Fibroblast of lung (primary cell): ENCODE results near the gene PWWP2B. TPM values are rescaled to one million over a fixed set of nuclear protein-coding genes. Genes with fewer than 3 reads are reported as not detected.

Experiments used
- DNase-seq, 2 donors: peaks; one replicate each; pipeline versions ENCODE4 v3.0.0 to v3.0.0-alpha.2; 2010; ENCODE audit warnings: low read depth in 2 of 2
- H2AFZ ChIP-seq: 2 replicates; pipeline ENCODE4 v1.5.1; 2012; ENCODE audit warnings: low read length, control low read depth, inconsistent platforms
- H3K27ac ChIP-seq: 2 replicates; pipeline ENCODE4 v1.5.1; 2011; ENCODE audit warnings: low read length, control low read depth; ENCODE audit not compliant: insufficient read depth
- H3K27me3 ChIP-seq: 2 replicates; pipeline ENCODE4 v1.5.1; 2011; ENCODE audit warnings: mild to moderate bottlenecking, low read length; ENCODE audit not compliant: control insufficient read depth, insufficient read depth
- H3K36me3 ChIP-seq: 2 replicates; pipeline ENCODE4 v1.5.1; 2011; ENCODE audit warnings: low read length; ENCODE audit not compliant: control insufficient read depth, insufficient read depth
- H3K4me1 ChIP-seq: 2 replicates; pipeline ENCODE4 v1.5.1; 2011; ENCODE audit warnings: low read length; ENCODE audit not compliant: control insufficient read depth, insufficient read depth; ENCODE audit errors: extremely low read depth
- H3K4me2 ChIP-seq: 2 replicates; pipeline ENCODE4 v1.5.1; 2011; ENCODE audit warnings: low read length, control low read depth; ENCODE audit not compliant: insufficient read depth; ENCODE audit errors: extremely low read depth
- H3K4me3 ChIP-seq, 4 experiments: fragments of 200-600 bp in 1 of 4; sonication (generic) in 1 of 4; replicated peaks in 1 of 4; 2 replicates each; pipeline ENCODE4 v1.5.1; 2011 to 2016; ENCODE audit warnings: low read length in 4 of 4, low read depth in 3 of 4, mild to moderate bottlenecking in 3 of 4, control low read depth in 2 of 4, inconsistent platforms in 1 of 4, mixed read lengths in 1 of 4; ENCODE audit not compliant: insufficient read depth in 1 of 4; ENCODE audit errors: control extremely low read depth in 1 of 4
- H3K79me2 ChIP-seq: 2 replicates; pipeline ENCODE4 v1.5.1; 2012; ENCODE audit warnings: mild to moderate bottlenecking, low read length, inconsistent platforms; ENCODE audit not compliant: control insufficient read depth, insufficient read depth
- H3K9ac ChIP-seq: 2 replicates; pipeline ENCODE4 v1.5.1; 2011; ENCODE audit warnings: mild to moderate bottlenecking, low read length, control low read depth; ENCODE audit not compliant: insufficient read depth
- H3K9me3 ChIP-seq: 2 replicates; pipeline ENCODE4 v1.5.1; 2012; ENCODE audit warnings: low read depth, low read length; ENCODE audit not compliant: control insufficient read depth, insufficient read depth
- H4K20me1 ChIP-seq: 2 replicates; pipeline ENCODE4 v1.5.1; 2011; ENCODE audit warnings: low read length; ENCODE audit not compliant: control insufficient read depth, insufficient read depth; ENCODE audit errors: extremely low read depth
- EZH2 ChIP-seq: IDR thresholded peaks from 2 replicates; pipeline ENCODE4 v1.5.1; 2012; ENCODE audit warnings: low read length, control low read depth, mild to moderate bottlenecking; ENCODE audit errors: missing control alignments
- polyA plus RNA-seq, 2 donors: library from polyadenylated mRNA; depleted of rRNA in 1 of 2; stranded (reverse) in 1 of 2; unstranded in 1 of 2; fragments of >200 nt; gene quantifications; 2 replicates each; pipeline ENCODE4 v1.2.1, GENCODE V29; 2011 to 2012; ENCODE audit warnings: missing spikeins in 1 of 2
- total RNA-seq: library from RNA; depleted of rRNA; stranded (reverse); fragments of >200 nt; gene quantifications from 2 replicates; pipeline ENCODE4 v1.2.1, GENCODE V29; 2014
- TF ChIP-seq, protein P1 (sequence below), 2 donors: IDR thresholded peaks in 1 of 2; conservative IDR thresholded peaks in 1 of 2; 1 replicate in 1 of 2; 2 replicates in 1 of 2; pipeline ENCODE4 v1.5.1; 2011 to 2012; ENCODE audit warnings: low read length in 2 of 2, control low read depth in 1 of 2, inconsistent platforms in 1 of 2, low read depth in 1 of 2, mild to moderate bottlenecking in 1 of 2

The PWWP2B gene
- total and polyA plus RNA-seq, 2 donors (not counting 1 experiment from before 2014, with no cell fraction given) = 1.5 to 15.9 TPM

DNA sequence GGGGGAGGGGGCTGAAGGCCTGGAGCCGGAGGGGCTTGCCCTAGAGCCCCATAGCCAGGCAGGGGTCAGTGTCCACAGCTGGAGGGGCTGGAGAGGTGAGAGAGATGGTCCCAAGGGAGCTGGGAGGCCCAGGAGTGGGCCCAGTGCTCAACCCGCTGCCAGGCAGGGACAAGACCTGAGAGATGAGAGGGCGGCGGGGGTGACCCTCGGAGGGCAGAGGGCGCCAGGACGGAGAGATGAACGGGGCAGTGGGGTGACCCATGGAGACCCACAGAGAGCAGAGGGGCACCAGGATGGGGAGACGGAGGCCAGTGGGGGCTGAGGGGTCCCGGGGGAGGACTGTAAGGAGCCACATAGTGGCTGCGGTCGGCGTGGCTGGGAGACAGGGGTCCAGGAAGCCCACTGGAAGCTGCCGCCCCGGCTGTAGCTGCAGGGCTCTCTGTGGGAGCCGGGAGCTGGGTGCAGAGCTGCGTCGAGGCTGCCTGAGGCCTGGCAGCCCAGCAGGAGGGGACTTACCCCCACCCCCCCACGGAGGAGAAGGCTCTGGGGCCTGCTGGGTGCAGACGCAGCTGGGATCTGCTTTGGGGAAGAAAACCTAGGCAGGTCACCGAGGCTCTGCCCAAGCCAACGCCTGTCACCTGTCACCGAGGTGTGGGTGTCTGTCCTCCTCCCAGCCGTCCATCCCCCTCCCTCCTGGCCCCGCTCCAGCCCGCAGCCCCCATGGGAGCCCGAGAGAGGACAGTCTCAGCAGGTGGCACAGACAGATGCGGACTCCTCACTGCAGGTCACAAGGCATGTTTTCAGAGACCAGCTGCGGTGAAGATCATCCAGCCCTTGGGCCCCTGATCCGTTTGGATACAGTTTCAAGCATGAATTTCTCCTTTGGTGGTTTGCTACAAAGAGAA lies 25.1 kb downstream of the PWWP2B start:
- no peaks in the 10 kb centered on the region for H4K20me1 ChIP-seq
- H3K4me1 ChIP-seq = peaks cover 12% of the 10 kb centered on the region
- DNase-seq = no peak
- no peaks in the 10 kb centered on the region for H3K79me2 ChIP-seq
- H3K9ac ChIP-seq = peak overlapping the region; percentile 53
- H3K27me3 ChIP-seq = no peaks in the 10 kb centered on the region
- H2AFZ ChIP-seq = peak overlapping the region; percentile 13
- TF ChIP-seq, protein P1, sequence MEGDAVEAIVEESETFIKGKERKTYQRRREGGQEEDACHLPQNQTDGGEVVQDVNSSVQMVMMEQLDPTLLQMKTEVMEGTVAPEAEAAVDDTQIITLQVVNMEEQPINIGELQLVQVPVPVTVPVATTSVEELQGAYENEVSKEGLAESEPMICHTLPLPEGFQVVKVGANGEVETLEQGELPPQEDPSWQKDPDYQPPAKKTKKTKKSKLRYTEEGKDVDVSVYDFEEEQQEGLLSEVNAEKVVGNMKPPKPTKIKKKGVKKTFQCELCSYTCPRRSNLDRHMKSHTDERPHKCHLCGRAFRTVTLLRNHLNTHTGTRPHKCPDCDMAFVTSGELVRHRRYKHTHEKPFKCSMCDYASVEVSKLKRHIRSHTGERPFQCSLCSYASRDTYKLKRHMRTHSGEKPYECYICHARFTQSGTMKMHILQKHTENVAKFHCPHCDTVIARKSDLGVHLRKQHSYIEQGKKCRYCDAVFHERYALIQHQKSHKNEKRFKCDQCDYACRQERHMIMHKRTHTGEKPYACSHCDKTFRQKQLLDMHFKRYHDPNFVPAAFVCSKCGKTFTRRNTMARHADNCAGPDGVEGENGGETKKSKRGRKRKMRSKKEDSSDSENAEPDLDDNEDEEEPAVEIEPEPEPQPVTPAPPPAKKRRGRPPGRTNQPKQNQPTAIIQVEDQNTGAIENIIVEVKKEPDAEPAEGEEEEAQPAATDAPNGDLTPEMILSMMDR (conservative IDR thresholded peaks at IDR 0.05 in 1 of 2, IDR thresholded peaks at IDR 0.05 in 1 of 2; ENCODE audit: low read depth in 1 of 2, low read length in 2 of 2) = no peak
- no peak for TF ChIP-seq EZH2
- no peaks in the 10 kb centered on the region for H3K36me3 ChIP-seq
- H3K4me2 ChIP-seq = peak overlapping the region; percentile 59
- H3K4me3 ChIP-seq = no peak overlapping the region
- H3K27ac ChIP-seq = peak overlapping the region; percentile 38
- no peaks in the 10 kb centered on the region for H3K9me3 ChIP-seq

DNA sequence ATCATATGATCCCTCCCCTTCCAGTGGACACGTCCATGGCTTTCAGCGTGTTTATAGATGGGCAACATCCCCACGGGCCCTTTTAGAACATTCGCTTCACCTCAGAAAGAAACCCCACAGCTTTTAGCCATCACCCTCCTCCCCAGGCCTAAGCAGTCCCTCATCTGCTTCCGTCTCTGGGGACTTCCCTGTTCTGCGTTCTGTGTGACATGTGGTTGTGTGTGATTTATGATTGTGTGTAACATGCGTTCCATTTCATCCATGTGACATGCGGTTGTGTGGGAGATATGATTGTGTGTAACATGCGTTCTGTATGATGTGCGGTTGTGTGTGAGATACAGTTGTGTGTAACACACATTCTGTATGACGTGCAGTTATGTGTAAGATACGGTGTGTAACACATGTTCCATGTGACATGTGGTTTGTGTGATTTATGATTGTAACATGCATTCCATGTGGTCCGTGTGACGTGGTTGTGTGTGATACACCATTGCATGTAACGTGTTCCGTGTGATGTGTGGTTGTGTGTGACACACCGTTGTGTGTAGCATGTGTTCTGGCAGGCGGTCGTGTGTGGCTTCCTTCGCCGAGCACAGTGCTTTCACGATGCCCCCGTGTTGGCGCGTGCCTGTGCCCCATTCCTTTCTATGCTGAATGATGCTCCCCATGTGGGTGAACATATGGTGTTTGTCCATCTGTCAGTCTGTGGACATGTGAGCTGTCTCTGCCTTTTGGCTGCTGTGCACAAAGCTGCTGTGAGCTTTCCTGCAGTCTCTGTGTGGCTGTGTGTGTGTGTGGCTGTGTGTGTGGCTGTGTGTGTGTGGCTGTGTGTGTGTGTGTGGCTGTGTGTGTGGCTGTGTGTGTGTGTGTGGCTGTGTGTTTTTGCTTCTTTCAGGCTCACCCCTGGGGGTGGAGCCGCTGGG lies 26.2 kb downstream of the PWWP2B start:
- no peak overlapping the region for H3K9ac ChIP-seq
- no peak overlapping the region for H3K27ac ChIP-seq
- no peaks in the 10 kb centered on the region for H3K79me2 ChIP-seq
- H3K4me2 ChIP-seq = no peak overlapping the region
- no peaks in the 10 kb centered on the region for H3K27me3 ChIP-seq
- H3K4me1 ChIP-seq = peaks cover 12% of the 10 kb centered on the region
- DNase-seq = peak in 1 of 2 donors; percentile 14
- TF ChIP-seq, protein P1 (conservative IDR thresholded peaks at IDR 0.05 in 1 of 2, IDR thresholded peaks at IDR 0.05 in 1 of 2; ENCODE audit: low read depth in 1 of 2, low read length in 2 of 2) = no peak
- H3K36me3 ChIP-seq = no peaks in the 10 kb centered on the region
- H3K4me3 ChIP-seq = no peak overlapping the region
- no peak overlapping the region for H2AFZ ChIP-seq
- H3K9me3 ChIP-seq = no peaks in the 10 kb centered on the region
- no peaks in the 10 kb centered on the region for H4K20me1 ChIP-seq
